NCI-H146 treated with DMSO at 0.1 percent for 48 hours (cell line): ENCODE results near the gene IL1R1.

ENCODE experiments used
- DNase-seq: peaks from one replicate; lab custom pipeline; 2025; ENCODE audit not compliant: unreplicated experiment; lab: John Stamatoyannopoulos, UW

The IL1R1 gene

DNA sequence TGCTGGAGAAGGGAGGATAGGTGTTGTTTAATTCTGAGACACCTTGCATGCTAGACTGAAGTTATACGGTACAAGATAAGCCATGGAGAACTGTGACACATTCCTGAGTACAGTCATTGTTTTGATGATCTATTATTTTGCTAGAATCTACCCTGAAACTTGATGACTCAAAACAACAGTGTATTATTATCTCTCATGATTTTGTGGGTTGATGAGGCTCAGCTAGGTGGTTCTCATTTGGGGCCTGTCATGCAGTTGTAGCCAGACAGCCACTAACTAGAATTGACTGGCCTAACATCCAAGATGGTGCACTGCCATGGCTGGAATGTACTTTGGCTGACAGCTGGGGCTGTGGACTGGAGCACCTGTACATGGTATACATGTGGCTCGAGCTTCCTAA, 5.4 kb upstream of the IL1R1 start:
- no peak for DNase-seq

DNA sequence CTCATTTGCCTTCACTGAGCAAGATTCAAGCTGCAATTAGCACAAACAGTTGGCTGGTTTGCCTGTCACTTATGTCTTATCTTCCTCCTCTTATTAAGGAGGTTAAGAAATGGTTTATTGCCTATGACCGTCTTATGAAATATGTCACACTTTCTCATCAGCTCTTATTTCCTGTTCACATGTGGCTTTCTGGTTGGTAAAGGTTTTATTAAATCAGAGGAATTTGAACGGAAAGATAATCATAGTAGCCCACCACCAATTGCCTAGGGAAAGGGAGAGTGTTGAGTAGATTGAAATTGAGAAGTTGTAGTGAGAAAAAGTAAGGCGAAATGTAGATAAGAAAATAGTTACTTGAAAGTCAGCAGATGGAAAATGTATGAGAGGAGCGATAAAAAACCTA, 4.2 kb upstream of the IL1R1 start:
- no peak for DNase-seq

GRCh38 chr2:102139851-102140250, 2.7 kb upstream of the IL1R1 start:
- no peak for DNase-seq

DNA sequence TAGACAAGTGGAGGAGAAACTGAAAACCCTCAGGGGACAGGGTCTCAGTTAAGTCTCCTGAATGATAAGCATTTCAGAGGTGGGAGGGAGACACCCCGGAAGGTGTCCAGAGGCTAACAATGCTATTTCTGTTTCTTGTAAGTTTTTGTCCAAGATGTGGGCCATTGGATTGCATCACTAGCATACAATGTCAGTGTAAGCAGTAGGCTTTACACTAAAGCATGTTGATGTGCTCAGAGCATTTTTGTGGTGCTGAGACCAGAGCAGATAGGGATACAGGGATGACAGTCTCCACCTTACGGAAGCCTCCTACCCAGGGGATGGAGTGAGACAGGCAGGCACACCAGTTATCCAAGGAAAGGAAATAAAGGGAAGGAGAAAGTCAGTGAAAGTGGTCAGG, 2.2 kb upstream of the IL1R1 start:
- no peak for DNase-seq

GRCh38 chr2:102141011-102141943, 1.3 kb upstream of the IL1R1 start:
- no peak for DNase-seq

DNA sequence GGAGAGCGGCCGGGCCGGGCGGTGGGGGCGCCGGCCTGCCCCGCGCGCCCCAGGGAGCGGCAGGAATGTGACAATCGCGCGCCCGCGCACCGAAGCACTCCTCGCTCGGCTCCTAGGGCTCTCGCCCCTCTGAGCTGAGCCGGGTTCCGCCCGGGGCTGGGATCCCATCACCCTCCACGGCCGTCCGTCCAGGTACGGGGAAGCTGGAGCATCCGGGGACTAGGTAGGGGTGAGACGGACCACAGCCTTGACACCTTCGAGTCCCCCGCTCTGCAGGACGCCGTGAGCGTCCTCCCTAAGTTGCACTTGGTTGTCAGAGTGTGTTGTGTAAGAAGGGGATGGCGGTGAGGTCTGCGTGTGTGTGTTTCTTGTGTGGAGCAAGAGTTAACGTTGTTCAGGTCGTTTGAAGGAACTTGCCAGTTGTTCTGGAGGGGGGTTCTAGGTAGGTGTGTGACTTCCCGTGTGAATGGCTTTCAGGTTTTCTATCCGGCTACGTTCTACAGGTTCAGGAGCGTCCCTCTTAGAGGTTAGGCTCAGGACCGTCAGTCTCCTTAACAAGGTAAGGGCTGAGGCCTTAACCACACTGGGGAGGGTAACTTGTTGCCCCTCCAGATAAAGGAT, 393 bp downstream of the IL1R1 start:
- no peak for DNase-seq

DNA sequence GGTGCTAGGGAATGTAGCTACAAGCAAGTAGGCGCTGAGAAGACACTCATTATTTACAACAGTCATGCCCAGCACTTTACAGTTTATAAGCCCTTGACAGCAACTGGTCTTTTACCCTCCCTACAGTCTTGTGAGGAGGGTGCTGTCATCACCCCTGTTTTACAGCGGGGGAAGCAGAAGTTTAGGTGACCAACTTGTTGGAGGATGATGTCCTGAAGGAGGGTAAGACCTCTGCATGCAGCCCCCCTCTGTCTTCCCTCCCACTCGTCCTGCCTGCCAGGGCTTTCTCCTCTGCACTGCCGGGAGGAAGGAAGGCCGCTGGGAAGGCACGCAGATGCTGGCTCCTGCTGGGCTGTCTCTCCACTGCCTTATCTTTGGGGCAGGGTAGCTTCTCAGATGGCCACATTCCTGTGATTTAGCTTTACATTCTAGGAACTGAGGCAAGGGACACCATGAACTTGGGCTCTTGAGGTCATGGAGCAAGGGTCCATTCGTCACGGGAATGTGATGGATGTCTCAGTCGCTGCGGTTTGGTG, 972 bp downstream of the IL1R1 start:
- no peak for DNase-seq

GRCh38 chr2:102144128-102144527, 1.6 kb downstream of the IL1R1 start:
- no peak for DNase-seq

DNA sequence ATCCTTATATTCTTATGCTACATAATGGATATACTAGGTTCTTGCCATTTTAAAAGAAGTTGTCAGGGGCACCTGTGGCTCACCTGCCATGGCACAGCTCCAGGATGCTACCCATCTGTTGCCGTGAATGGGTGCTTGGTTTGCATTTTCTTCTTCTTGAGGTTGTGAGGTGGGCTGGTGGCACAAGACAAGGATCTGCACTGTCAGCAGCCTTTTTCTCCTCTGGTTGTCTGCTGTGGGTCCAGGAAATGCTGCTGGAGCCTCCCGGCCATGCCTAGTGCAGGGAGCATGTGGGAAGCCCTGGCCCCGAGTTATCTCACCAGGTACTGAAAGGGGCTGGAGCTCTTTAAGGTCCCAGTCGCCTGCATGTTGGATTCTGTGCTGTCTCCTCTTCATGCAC, 2.6 kb downstream of the IL1R1 start:
- DNase-seq, result no peak

DNA sequence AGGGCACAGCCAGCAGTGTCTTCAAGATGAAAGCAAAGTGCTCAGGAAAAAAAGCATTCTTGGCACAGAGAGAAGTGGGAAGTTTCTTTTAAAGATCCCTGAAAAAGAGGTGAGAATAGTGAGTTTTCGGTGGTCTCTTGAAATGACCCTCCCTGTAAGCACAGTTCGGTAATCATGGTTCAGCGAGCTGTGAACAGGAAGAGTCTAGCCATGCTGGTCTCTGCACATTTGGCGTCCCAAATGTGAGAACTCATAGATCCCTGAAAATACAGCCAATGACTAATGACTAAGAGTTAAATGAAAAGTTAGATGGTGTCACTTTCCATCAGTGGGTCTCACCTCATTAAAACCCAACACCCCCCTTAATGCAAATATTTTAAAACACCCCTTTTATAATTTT, 3.4 kb downstream of the IL1R1 start:
- no peak for DNase-seq

GRCh38 chr2:102147935-102148334, 5.4 kb downstream of the IL1R1 start:
- DNase-seq, result no peak

GRCh38 chr2:102149243-102149642, 6.7 kb downstream of the IL1R1 start:
- no peak for DNase-seq

GRCh38 chr2:102149644-102150455, 7.3 kb downstream of the IL1R1 start:
- DNase-seq, result no peak

GRCh38 chr2:102154364-102154763, 11.8 kb downstream of the IL1R1 start:
- DNase-seq, result no peak

- DNase-seq, result no peak
Observed at GRCh38 chr2:102154946-102155702, 12.6 kb downstream of the IL1R1 start.

DNA sequence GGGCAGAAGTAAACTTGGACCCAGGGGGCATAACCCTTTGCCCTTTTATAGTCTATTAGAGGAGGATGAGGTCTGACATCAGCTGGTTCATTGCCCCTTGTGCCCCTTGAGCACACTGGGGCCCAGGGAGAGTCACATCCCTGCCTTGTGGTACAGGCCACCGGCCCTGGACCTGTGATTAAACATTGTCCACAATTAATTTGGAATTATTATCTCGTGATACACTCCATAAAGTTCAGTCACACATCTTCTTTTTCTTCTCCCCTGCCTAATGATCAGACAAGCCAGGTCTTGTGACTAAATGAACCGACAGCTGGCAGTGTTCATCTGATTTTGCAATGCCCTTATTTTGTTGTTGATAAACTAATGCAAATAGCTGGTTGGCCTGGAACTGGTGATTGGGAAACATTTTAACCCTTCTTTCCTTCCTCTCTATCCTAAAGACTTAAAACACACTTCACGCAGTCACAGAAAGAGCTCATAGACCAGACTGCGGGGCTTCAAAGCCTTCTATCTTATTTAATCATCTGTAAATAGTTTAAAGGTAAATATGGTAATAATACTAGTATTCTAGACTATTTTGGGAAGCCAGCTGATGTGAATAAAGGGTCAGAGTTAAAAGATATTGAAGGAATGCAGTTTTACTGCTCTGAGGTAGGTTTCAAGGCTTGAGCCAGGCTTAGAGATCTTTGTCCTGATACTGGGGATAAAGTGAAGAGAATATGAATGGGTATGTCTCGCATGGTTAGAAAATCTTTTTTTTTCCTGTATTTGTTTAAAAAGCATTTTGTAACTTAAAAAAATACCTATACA, 13.4 kb downstream of the IL1R1 start:
- no peak for DNase-seq

DNA sequence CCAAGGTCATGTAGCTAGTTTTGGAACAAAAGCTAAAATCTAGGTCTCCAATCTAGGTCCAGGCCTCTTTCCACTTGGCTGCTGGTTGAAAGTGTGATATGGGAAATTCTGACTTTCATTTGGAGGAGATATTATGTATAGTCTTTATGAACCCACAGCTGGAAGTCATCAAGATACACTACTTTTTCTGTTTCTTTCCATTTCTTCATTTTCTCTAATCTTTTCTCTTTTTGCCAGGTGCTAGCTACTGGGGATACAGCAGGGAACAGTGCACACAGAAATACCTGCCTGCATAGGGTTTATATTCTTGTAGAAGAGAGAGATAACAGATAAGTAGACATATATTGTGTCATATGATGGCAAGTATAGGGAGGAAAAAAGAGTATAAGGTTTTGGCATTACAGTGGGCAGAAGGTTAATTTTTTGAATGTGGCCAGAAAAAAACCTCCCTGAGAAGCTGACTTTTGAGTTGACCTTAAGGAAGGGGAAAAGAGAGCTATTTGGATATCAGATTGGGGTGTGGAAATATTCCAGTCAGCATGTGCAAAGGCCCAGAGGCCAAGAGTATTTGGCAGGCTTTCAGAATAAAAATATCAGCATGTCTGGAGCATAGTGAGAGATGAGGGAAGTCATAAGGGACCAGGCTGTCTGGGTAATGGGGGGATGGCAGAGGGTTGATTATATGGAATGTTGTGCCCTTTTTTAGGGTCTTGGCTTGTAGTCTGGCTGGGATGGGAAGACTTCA, 15.6 kb downstream of the IL1R1 start:
- no peak for DNase-seq

DNA sequence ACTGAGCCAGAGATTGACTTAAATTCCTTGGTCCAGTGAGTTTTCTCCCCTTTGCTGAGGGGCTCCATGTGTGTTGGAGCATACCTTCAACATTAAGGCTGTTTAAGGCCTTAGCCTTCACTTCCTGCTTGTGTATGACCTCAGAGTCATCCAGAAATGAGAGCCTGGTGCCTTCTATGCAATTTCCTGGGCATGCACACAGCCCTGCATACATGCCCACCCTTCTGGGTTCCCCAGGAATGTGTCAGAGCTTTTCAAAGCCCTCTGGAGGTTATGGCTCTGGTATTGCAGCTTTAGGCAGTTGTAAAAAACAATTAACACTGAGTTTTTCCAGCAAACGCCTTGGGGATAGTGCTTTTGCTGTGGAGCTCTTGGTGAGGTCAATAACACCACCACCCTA, 16.7 kb downstream of the IL1R1 start:
- DNase-seq, result no peak

- DNase-seq, result no peak
Observed at GRCh38 chr2:102166189-102166845, 23.8 kb downstream of the IL1R1 start.
